Measurements from ENCODE around the gene CHST11. TPM values are rescaled to one million over a fixed set of nuclear protein-coding genes. Genes with fewer than 3 reads are reported as not detected.

The CHST11 gene
- total RNA-seq, 1 donor from 2014 or later, result 44.3 TPM

DNA sequence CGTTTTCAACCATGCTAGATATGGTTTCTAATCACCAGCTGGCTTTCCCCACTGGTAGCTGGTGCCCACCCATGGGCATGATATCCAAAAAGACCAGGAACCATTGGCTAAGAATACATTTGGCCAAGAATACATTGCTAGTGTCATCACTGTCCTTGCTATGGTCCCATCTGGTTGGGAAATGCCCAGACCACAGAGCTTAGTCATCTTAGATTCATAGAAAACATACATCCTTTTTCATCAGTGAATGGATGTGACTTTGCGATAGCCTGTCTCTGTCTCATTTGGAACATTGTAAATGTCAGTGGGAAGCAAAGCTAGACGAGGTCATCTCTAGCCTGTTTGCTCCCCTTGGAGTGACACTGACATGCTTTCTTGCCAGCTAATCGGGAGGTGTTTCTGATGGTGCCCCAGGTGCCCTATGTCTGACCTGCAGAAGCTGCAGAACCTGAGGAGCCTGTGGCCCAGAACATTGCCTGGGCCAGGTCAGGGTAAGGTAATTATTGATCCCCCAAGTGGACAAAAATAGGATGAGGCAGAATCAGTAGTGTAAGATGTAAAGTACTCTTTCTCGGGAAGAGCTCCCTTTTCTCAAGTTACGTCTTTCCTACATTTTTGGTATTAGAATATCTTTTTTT is 306.5 kb downstream of the CHST11 start:
- no peak for TF ChIP-seq CTCF (conservative IDR thresholded peaks at IDR 0.05; ENCODE audit: low read depth, low read length)
- DNase-seq (ENCODE audit: low read depth), result no peak

DNA sequence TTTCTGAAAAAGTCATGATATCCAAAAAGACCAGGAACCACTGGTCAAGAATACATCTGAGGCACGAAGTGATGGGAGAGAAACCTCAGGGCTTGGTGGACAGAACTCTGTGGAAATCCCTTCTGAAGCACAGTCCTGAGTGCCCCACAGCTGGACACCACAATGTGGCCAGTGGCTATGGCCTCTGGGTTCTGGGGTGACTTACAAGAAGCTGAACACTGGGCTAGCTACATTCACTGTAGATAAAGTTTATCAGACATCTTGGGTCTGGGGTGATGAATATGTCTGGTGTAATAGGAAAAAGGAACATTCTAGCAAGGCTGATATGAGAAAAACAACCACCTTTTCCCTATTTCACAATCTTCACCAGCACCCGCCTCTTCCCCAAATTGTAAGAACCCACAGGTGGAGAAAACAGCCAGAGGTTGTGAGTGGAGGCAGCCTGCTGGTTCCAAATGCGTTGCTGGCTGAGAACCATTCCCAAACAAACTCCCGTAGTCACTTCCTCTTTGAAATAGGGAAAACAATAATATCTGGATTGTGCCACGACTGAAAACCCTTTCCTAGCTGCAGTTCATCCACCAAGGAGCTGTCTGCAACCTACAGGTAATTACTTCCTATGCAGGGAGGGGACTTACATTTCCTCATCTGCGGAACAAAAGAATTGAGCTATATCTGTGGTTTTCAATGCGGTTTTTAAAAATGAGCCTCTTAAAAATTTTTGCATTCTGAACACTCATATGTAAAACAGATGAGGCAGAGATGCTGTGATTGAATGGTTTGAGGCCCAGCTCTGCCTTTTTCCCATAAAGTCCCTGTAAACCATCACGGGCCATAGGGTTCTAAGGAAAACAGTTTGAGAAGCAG is 307.7 kb downstream of the CHST11 start:
- no peak for DNase-seq (ENCODE audit: low read depth)
- no peak overlapping the region for H3K4me3 ChIP-seq (ENCODE audit: low read depth, low read length)
- TF ChIP-seq CTCF (conservative IDR thresholded peaks at IDR 0.05; ENCODE audit: low read depth, low read length), result no peak

More for the DNA sequence above, 306.5 kb downstream of the CHST11 start:
- H3K4me3 ChIP-seq (ENCODE audit: low read depth, low read length), result no peak overlapping the region

DNA sequence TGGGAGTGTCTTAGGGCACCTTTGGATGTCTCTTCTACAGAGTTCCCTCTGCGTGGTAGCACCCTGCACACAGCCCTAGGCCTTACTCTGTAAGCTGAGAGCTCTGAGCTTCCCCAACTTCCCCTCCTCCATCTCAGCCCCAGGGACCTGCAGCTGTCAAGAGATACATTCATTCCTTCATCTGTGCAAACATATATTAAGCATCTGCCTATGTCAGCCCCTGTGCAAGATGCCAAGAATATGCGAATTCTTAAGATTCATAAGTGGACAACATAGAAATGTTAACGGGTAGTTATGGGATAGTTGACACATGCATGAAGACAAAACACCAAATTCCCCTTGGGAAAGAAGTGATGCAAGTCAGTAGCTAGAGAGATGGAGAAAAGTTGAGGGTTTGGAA is 310.5 kb downstream of the CHST11 start:
- TF ChIP-seq CTCF (conservative IDR thresholded peaks at IDR 0.05; ENCODE audit: low read depth, low read length), result no peak
- no peak overlapping the region for H3K4me3 ChIP-seq (ENCODE audit: low read depth, low read length)
- no peak for DNase-seq (ENCODE audit: low read depth)

- no peak overlapping the region for H3K4me3 ChIP-seq (ENCODE audit: low read depth, low read length)
- no peak for TF ChIP-seq CTCF (conservative IDR thresholded peaks at IDR 0.05; ENCODE audit: low read depth, low read length)
- no peak for DNase-seq (ENCODE audit: low read depth)
These were observed 311.3 kb downstream of the CHST11 start for GRCh38 chr12:104768033-104768432.

DNA sequence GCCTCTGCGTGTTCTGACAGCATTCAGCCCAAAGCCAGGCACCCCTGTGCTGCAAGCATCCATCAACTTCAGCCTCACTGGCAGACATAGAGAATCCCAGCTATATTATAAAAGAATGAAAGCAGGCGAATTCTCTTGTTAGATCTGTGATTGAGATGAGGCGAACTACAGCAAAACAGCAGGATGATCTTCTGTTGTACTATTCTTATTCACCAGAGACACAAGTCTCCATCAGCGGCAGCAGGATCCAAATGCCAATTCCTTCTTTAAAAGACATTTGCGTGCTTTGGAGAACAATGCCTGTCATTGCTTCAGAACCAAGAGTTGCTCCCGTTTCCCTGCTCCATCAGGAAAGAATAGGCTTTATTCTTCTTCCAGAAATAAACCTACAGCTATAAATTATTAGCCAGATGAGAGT is 312.4 kb downstream of the CHST11 start:
- no peak overlapping the region for H3K4me3 ChIP-seq (ENCODE audit: low read depth, low read length)
- no peak for DNase-seq (ENCODE audit: low read depth)
- no peak for TF ChIP-seq CTCF (conservative IDR thresholded peaks at IDR 0.05; ENCODE audit: low read depth, low read length)

DNA sequence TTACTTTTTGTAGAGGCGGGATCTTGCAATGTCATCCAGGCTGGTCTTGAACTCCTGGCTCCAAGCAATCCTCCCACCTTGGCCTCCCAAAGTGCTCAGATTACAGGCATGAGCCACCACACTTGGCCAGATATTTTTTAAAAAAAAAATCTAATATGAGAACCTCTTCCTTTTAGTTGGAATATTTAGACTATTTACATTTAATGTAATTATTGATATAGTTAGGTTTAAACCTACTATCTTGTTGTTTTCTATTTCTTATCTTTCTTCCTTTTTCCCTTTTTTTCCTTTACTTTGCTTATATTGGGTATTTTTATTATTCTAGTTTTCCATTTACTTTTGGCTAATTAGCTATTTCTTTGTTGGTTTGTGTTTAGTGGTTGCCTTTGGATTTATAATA is 315.6 kb downstream of the CHST11 start:
- DNase-seq (ENCODE audit: low read depth), result no peak
- no peak overlapping the region for H3K4me3 ChIP-seq (ENCODE audit: low read depth, low read length)
- no peak for TF ChIP-seq CTCF (conservative IDR thresholded peaks at IDR 0.05; ENCODE audit: low read depth, low read length)
